GM21576 (cell line): ENCODE results near the gene ONECUT2.
"Not testable (repeated sequence)": the region's sequence is repeated elsewhere in the genome, so short reads cannot be mapped to it uniquely, and the experiment has no call there.

Experiments used
- ATAC-seq: cut with Tn5 transposase; IDR thresholded peaks from one replicate; pipeline ENCODE4 v1.9.1; 2021; ENCODE audit warnings: mild to moderate bottlenecking, moderate library complexity; ENCODE audit not compliant: unreplicated experiment

Gene ONECUT2

GRCh38 chr18:57445488-57446319 lies 10.5 kb downstream of the ONECUT2 start:
- ATAC-seq = no peak

- no peak for ATAC-seq
Observed at GRCh38 chr18:57446322-57446721, 11.1 kb downstream of the ONECUT2 start.

GRCh38 chr18:57447154-57447621 lies 12.0 kb downstream of the ONECUT2 start:
- ATAC-seq = no peak

GRCh38 chr18:57455576-57456129 lies 20.5 kb downstream of the ONECUT2 start:
- ATAC-seq = no peak

GRCh38 chr18:57461652-57462269 lies 26.6 kb downstream of the ONECUT2 start:
- ATAC-seq = no peak

- no peak for ATAC-seq
Observed at GRCh38 chr18:57466307-57466706, 31.1 kb downstream of the ONECUT2 start.

- peak; percentile 60 for ATAC-seq
Observed at GRCh38 chr18:57466745-57467409, 31.7 kb downstream of the ONECUT2 start.

GRCh38 chr18:57469884-57470283 lies 34.7 kb downstream of the ONECUT2 start:
- ATAC-seq = no peak

GRCh38 chr18:57475408-57475807 lies 40.2 kb downstream of the ONECUT2 start:
- ATAC-seq = no peak

- ATAC-seq = no peak
Observed at GRCh38 chr18:57475903-57476302, 40.7 kb downstream of the ONECUT2 start.

GRCh38 chr18:57480733-57481132 lies 45.6 kb downstream of the ONECUT2 start:
- no peak for ATAC-seq

- ATAC-seq = no peak
Observed at GRCh38 chr18:57497372-57498294, 62.5 kb downstream of the ONECUT2 start.

- no peak for ATAC-seq
Observed at GRCh38 chr18:57498682-57499256, 63.6 kb downstream of the ONECUT2 start.

- no peak for ATAC-seq
Observed at GRCh38 chr18:57502624-57503023, 67.5 kb downstream of the ONECUT2 start.

- ATAC-seq = no peak
Observed at GRCh38 chr18:57505231-57505630, 70.1 kb downstream of the ONECUT2 start.

- ATAC-seq = no peak
Observed at GRCh38 chr18:57516056-57516455, 80.9 kb downstream of the ONECUT2 start.

GRCh38 chr18:57518533-57518932 lies 83.4 kb downstream of the ONECUT2 start:
- no peak for ATAC-seq

- no peak for ATAC-seq
Observed at GRCh38 chr18:57519668-57520424, 84.7 kb downstream of the ONECUT2 start.

GRCh38 chr18:57522348-57522747 lies 87.2 kb downstream of the ONECUT2 start:
- not testable (repeated sequence) for ATAC-seq
